ENCODE measurements around the gene RANGAP1. TPM values are rescaled to one million over a fixed set of nuclear protein-coding genes. Genes with fewer than 3 reads are reported as not detected.
A peak's percentile ranks its signal among the peaks of the same experiment; 100 is the strongest.

Gene RANGAP1
- total and polyA plus RNA-seq, 2 of the 13 experiments (the other 11 are each of a cell fraction or from before 2014, with no cell fraction given) = 51.8 to 83.9 TPM

- peak; percentile 78 for TF ChIP-seq NCOA2 (CRISPR knock-in tag; IDR thresholded peaks at IDR 0.05)
- peak; percentile 29; the same call in 1 of the 2 replicates for TF ChIP-seq EHMT2 (IDR thresholded peaks at IDR 0.05; ENCODE audit: borderline replicate concordance, low read depth, low read length)
- TF ChIP-seq MED1 (CRISPR knock-in tag; IDR thresholded peaks at IDR 0.05) = peak; percentile 84
- peak; percentile 15; the same call in 1 of the 2 replicates for TF ChIP-seq ZNF609 (CRISPR knock-in tag; IDR thresholded peaks at IDR 0.05; ENCODE audit: borderline replicate concordance)
- TF ChIP-seq ZNF124 (CRISPR knock-in tag; IDR thresholded peaks at IDR 0.05) = no peak
- TF ChIP-seq AGO2 (optimal IDR thresholded peaks at IDR 0.05; ENCODE audit: low read depth, low read length) = peak; percentile 39
- no peak for TF ChIP-seq FOXA1 (IDR thresholded peaks at IDR 0.05)
- TF ChIP-seq FOXA1 (CRISPR knock-in tag; IDR thresholded peaks at IDR 0.05) = 0 out of 2 replicates have a peak, but pooled peaks have one; percentile 18
- TF ChIP-seq SALL2 (CRISPR knock-in tag; IDR thresholded peaks at IDR 0.05) = peak; percentile 65
- TF ChIP-seq MED13 (CRISPR knock-in tag; IDR thresholded peaks at IDR 0.05) = peak; percentile 63; the same call in 1 of the 2 replicates
- 0 out of 2 replicates have a peak, but pooled peaks have one; percentile 40 for TF ChIP-seq MAX (IDR thresholded peaks at IDR 0.05)
- TF ChIP-seq ATF7 (IDR thresholded peaks at IDR 0.05) = no peak
- no peak for TF ChIP-seq ATF7 (CRISPR knock-in tag; IDR thresholded peaks at IDR 0.05)
- TF ChIP-seq CREM (IDR thresholded peaks at IDR 0.05) = 0 out of 2 replicates have a peak, but pooled peaks have one; percentile 14
- TF ChIP-seq CREM (CRISPR knock-in tag; IDR thresholded peaks at IDR 0.05) = no peak
- peak; percentile 55; the same call in 1 of the 2 replicates for TF ChIP-seq YEATS4 (CRISPR knock-in tag; IDR thresholded peaks at IDR 0.05; ENCODE audit: borderline replicate concordance)
- TF ChIP-seq NR2F6 (IDR thresholded peaks at IDR 0.05) = peak; percentile 90
- peak; percentile 91 for TF ChIP-seq NR2F6 (CRISPR knock-in tag; IDR thresholded peaks at IDR 0.05)
- no peak for TF ChIP-seq ZNF367 (CRISPR knock-in tag; IDR thresholded peaks at IDR 0.05; ENCODE audit: borderline replicate concordance)
- TF ChIP-seq, protein P1, sequence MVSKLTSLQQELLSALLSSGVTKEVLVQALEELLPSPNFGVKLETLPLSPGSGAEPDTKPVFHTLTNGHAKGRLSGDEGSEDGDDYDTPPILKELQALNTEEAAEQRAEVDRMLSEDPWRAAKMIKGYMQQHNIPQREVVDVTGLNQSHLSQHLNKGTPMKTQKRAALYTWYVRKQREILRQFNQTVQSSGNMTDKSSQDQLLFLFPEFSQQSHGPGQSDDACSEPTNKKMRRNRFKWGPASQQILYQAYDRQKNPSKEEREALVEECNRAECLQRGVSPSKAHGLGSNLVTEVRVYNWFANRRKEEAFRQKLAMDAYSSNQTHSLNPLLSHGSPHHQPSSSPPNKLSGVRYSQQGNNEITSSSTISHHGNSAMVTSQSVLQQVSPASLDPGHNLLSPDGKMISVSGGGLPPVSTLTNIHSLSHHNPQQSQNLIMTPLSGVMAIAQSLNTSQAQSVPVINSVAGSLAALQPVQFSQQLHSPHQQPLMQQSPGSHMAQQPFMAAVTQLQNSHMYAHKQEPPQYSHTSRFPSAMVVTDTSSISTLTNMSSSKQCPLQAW (CRISPR knock-in tag; IDR thresholded peaks at IDR 0.05) = peak; percentile 76
- peak; percentile 56; the same call in 1 of the 2 replicates for TF ChIP-seq SOX5 (CRISPR knock-in tag; IDR thresholded peaks at IDR 0.05; ENCODE audit: borderline replicate concordance)
- 0 out of 2 replicates have a peak, but pooled peaks have one; percentile 19 for TF ChIP-seq TBX3 (IDR thresholded peaks at IDR 0.05; ENCODE audit: borderline replicate concordance)
- TF ChIP-seq BCL6 (CRISPR knock-in tag; IDR thresholded peaks at IDR 0.05) = peak; percentile 47; the same call in 1 of the 2 replicates
- TF ChIP-seq CSRNP2 (CRISPR knock-in tag; conservative IDR thresholded peaks at IDR 0.05; ENCODE audit: low read depth) = no peak
These were observed 50.9 kb downstream of the RANGAP1 start (continued) for GRCh38 chr22:41234815-41235695.
